ENCODE results near the gene C10orf62.
"Not testable (repeated sequence)": the region's sequence is repeated elsewhere in the genome, so short reads cannot be mapped to it uniquely, and the experiment has no call there.

Gene C10orf62

GRCh38 chr10:97566336-97566996 lies 23.1 kb upstream of the C10orf62 start:
- no peak for DNase-seq (ENCODE audit: low read depth)

DNA sequence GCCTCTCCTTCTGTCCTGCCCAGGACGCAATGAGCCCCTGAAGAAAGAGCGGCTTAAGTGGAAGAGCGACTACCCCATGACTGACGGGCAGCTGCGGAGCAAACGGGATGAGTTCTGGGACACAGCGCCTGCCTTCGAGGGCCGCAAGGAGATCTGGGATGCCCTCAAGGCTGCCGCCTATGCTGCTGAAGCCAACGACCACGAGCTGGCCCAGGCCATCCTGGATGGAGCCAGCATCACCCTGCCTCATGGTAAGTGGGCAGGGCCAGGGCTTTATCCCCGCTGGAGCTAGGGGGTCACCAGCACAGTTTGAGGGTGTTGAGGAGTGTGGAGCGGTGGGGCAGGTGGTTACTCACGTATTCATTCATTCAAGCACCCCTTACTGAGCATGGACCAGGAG lies 21.6 kb upstream of the C10orf62 start:
- DNase-seq (ENCODE audit: low read depth), result no peak

GRCh38 chr10:97570146-97570788 lies 19.3 kb upstream of the C10orf62 start:
- DNase-seq (ENCODE audit: low read depth), result no peak

DNA sequence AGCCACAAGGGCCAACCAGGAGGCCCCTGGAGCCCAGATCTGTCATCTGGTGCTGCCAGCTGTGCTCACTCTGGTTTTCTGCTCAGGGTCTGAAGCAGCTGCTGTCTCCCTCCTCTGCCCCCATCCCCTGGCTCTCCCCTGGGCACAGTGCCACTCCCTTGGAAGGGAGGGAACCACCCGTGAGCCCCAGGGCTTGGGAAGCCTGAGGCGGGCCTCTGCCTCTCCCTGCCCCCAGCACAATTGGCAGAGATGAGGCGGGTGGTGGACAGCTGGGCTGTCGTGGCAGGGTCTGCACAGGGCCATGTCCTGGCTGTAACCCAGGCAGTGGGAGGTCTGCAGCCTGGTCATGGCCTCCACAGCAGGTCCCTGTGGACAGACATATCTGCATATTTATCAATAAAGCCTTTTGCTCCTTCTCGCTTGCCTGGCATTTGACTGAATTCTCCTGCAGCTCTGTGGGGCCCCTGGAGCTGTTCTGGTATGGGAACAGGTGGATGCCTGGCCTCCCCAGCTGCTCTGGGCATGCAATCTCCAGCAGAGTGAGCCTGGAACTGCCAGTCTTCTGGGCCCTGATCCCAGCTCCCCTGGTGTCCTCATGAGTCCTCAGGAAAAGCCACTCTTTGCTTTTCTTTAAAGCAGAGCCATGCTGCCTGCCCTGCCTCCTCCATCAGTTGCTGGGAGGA lies 18.6 kb upstream of the C10orf62 start:
- no peak for DNase-seq (ENCODE audit: low read depth)

DNA sequence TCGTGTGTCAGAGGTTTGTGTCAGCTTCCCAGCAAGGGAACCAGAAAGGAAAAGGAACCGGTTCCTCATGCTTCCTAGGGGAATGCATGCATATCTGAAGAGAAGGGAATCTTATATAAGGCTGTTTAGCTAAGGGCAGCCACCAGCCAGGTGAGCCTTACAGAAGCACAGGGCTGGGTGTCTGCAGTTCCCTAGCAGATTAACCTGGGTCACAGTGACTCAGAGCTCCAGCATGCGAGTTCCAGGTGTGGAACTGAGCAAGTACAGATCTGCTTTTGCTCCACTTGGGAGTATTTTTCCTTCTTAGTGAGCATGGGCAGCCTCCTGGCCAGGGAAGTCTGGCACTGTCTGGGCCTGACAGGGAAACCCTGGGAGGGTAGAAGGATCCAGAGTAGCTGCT lies 17.9 kb upstream of the C10orf62 start:
- no peak for DNase-seq (ENCODE audit: low read depth)

GRCh38 chr10:97572214-97572989 lies 17.1 kb upstream of the C10orf62 start, which contains the start of gene ANKRD2:
TSS of gene ANKRD2 (plus strand) at chr10:97572779. CDS start at chr10:97572789, 10 bp downstream.
- peak; percentile 83 for DNase-seq (ENCODE audit: low read depth)

- DNase-seq (ENCODE audit: low read depth), result no peak
These were observed 16.5 kb upstream of the C10orf62 start for GRCh38 chr10:97573021-97573420.

DNA sequence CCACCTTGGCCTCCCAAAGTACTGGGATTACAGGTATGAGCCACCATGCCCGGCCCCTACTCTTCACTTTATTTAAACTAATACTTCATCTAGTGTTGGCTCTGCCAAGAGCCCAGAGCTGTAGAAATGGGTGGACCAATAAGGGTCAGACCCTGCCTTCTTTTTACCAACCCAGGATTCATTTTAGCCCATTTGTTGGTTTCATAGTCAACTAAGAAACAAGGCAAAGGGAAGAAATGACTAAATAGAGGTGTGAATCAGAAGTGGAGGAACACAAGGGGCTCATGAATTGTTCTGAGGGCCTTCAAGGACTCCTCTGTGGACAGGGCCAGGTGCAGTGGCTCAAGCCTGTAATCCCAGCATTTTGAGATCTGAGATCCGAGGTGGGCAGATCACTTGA lies 15.8 kb upstream of the C10orf62 start:
- no peak for DNase-seq (ENCODE audit: low read depth)

- DNase-seq (ENCODE audit: low read depth), result peak; percentile 84
These were observed 15.0 kb upstream of the C10orf62 start for GRCh38 chr10:97574374-97575126.

GRCh38 chr10:97575127-97575668 lies 14.3 kb upstream of the C10orf62 start:
- peak; percentile 44 for DNase-seq (ENCODE audit: low read depth)

DNA sequence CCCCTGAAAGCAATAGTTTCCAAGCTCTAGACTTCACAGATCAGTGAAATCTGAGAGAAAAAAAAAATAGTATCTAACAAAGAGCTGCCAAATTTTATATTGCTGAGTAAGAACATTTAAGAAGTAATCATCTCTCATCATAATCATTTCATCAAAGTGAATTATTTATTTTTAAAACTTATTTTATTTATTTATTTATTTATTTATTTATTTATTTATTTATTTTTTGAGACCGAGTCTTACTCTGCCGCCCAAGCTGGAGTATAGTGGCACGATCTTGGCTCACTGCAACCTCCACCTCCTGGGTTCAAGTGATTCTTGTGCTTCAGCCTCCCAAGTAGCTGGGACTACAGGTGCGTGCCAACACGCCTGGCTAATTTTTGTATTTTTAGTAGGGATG lies 13.0 kb upstream of the C10orf62 start:
- not testable (repeated sequence) for DNase-seq (ENCODE audit: low read depth)

- no peak for DNase-seq (ENCODE audit: low read depth)
These were observed 11.8 kb upstream of the C10orf62 start for GRCh38 chr10:97577701-97578100.

GRCh38 chr10:97578171-97578844 lies 11.2 kb upstream of the C10orf62 start:
- peak; percentile 44 for DNase-seq (ENCODE audit: low read depth)

- DNase-seq (ENCODE audit: low read depth), result no peak
These were observed 8.8 kb upstream of the C10orf62 start for GRCh38 chr10:97580421-97581367.

DNA sequence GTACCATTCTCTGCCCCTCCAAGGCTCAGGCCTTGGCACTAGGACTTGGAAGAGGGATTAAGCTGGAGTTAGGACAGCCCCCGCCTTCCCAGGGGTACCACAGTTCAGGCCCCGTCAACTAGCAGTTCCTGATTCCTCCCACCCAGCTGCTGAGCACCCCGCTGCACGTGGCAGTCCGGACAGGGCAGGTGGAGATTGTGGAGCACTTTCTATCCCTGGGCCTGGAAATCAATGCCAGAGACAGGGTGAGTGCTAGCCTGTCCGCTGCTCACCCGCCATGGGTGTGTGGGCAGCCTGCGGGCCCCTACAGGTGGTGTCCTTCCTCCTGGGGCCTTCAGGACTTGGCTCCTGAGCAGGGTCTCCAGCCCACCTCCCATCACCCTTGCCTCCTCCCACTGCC lies 7.4 kb upstream of the C10orf62 start:
- DNase-seq (ENCODE audit: low read depth), result no peak

GRCh38 chr10:97583476-97583875 lies 6.0 kb upstream of the C10orf62 start:
- DNase-seq (ENCODE audit: low read depth), result no peak

DNA sequence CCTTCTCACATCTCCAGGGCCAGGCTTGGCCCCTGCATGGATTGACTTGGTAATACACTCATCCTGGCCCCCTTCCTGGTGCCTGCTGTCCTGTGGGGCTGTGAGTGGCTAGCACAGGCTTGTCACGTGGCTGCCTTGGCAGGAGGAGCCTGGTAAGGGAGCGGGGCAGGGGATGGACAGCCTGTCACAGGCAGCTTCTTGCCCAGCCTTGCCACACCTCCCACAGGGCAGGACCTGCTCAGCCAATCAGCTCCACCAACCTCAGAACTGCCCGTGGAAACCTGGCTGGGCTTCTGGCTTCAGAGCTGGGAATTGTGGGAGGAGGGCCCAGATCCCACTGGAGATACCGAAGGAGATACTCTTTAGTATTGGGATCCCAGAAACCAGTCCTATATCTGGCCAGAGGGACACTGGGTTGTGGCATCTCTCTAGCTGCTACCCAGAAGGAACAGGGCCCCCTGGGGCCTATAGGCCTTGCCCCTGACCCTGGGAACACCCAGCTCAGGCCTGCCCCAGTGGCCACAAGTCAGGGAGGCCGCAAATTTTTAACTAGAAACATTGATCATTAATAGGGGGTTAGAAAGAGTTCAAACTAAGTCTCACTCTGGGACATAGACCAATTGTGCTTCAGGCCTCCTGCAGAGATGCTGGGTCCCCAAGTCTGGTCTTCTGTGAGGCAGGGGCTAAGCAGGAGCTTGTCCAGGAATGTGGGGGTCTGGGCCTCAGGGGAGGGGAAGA lies 5.3 kb upstream of the C10orf62 start, which contains the start of gene HOGA1:
HOGA1 (plus strand) TSS at position 330 of the 738 bp plus-strand sequence; CDS start at position 645, 315 bp downstream.
- peak; percentile 44 for DNase-seq (ENCODE audit: low read depth)

GRCh38 chr10:97584798-97585438 lies 4.6 kb upstream of the C10orf62 start:
- no peak for DNase-seq (ENCODE audit: low read depth)

All from ELR (cell line).